Astrocyte (in vitro differentiated cells and primary cell): Measurements from ENCODE around the gene ZNF440. TPM values are rescaled to one million over a fixed set of nuclear protein-coding genes. Genes with fewer than 3 reads are reported as not detected.
"Not testable (repeated sequence)": the region's sequence is repeated elsewhere in the genome, so short reads cannot be mapped to it uniquely, and the experiment has no call there.

Experiments used
- DNase-seq: peaks from one replicate; pipeline ENCODE4 v3.0.0-alpha.2; 2010; ENCODE audit warnings: low read depth
- FAIRE-seq: peaks from 2 replicates; lab custom pipeline; 2011; peaks lifted over from hg19 to GRCh38; lab: Jason Lieb, UNC
- H2AFZ ChIP-seq: 2 replicates; pipeline ENCODE4 v1.6.0; 2012; ENCODE audit warnings: low read depth, low read length, inconsistent platforms
- H3K27ac ChIP-seq: 2 replicates; pipeline ENCODE4 v1.5.1; 2011; ENCODE audit warnings: low read depth, low read length, inconsistent platforms
- H3K27me3 ChIP-seq: 2 replicates; pipeline ENCODE4 v1.6.0; 2011; ENCODE audit warnings: low read length, inconsistent platforms; ENCODE audit not compliant: insufficient read depth
- H3K36me3 ChIP-seq: 2 replicates; pipeline ENCODE4 v1.5.1; 2011; ENCODE audit warnings: low read length, inconsistent platforms; ENCODE audit not compliant: insufficient read depth
- H3K4me1 ChIP-seq: 2 replicates; pipeline ENCODE4 v1.5.1; 2011; ENCODE audit warnings: low read length, inconsistent platforms; ENCODE audit not compliant: insufficient read depth
- H3K4me2 ChIP-seq: 2 replicates; pipeline ENCODE4 v1.6.0; 2012; ENCODE audit warnings: low read length, inconsistent platforms
- H3K4me3 ChIP-seq: 2 replicates; pipeline ENCODE4 v1.5.1; 2011; ENCODE audit warnings: low read depth, mild to moderate bottlenecking, low read length, inconsistent platforms; ENCODE audit not compliant: insufficient read depth
- H3K79me2 ChIP-seq: 2 replicates; pipeline ENCODE4 v1.6.0; 2012; ENCODE audit warnings: mild to moderate bottlenecking, low read length, inconsistent platforms; ENCODE audit not compliant: insufficient read depth
- H3K9ac ChIP-seq: 2 replicates; pipeline ENCODE4 v1.6.0; 2012; ENCODE audit warnings: mild to moderate bottlenecking, low read length, inconsistent platforms
- H3K9me3 ChIP-seq: 2 replicates; pipeline ENCODE4 v1.5.1; 2012; ENCODE audit warnings: low read depth, mild to moderate bottlenecking, low read length, inconsistent platforms; ENCODE audit not compliant: insufficient read depth
- H4K20me1 ChIP-seq: 2 replicates; pipeline ENCODE4 v1.6.0; 2012; ENCODE audit warnings: low read length, inconsistent platforms; ENCODE audit not compliant: insufficient read depth
- H3K27ac Mint-ChIP-seq: one replicate; pipeline ENCODE4 v1.8.0; 2021; ENCODE audit warnings: mild to moderate bottlenecking, mixed read lengths; ENCODE audit not compliant: unreplicated experiment
- H3K27me3 Mint-ChIP-seq: one replicate; pipeline ENCODE4 v1.8.0; 2021; ENCODE audit warnings: low read depth, mixed read lengths; ENCODE audit not compliant: unreplicated experiment
- H3K36me3 Mint-ChIP-seq: one replicate; pipeline ENCODE4 v1.8.0; 2021; ENCODE audit warnings: low read depth, mixed read lengths; ENCODE audit not compliant: unreplicated experiment
- H3K4me1 Mint-ChIP-seq: one replicate; pipeline ENCODE4 v1.8.0; 2021; ENCODE audit warnings: low read depth, mixed read lengths; ENCODE audit not compliant: unreplicated experiment
- H3K4me3 Mint-ChIP-seq: one replicate; pipeline ENCODE4 v1.8.0; 2021; ENCODE audit warnings: mild to moderate bottlenecking, moderate library complexity, mixed read lengths; ENCODE audit not compliant: unreplicated experiment
- H3K9me3 Mint-ChIP-seq: one replicate; pipeline ENCODE4 v1.8.0; 2021; ENCODE audit warnings: mild to moderate bottlenecking, mixed read lengths; ENCODE audit not compliant: unreplicated experiment
- CTCF ChIP-seq: IDR thresholded peaks from 2 replicates; pipeline ENCODE4 v1.5.1; 2011; ENCODE audit warnings: low read depth, mild to moderate bottlenecking, inconsistent platforms, low read length, moderate library complexity; ENCODE audit not compliant: insufficient read depth
- EZH2 ChIP-seq: IDR thresholded peaks from 2 replicates; pipeline ENCODE4 v1.6.1; 2012; ENCODE audit warnings: mild to moderate bottlenecking, low read length, inconsistent platforms; ENCODE audit not compliant: insufficient read depth
- total RNA-seq: library from RNA; stranded (reverse); gene quantifications from 2 replicates; pipeline ENCODE4 v1.2.1, GENCODE V29; 2021

The ZNF440 gene
- total RNA-seq, 1 donor from 2014 or later: not detected

- no peak overlapping the region for H3K27ac Mint-ChIP-seq
- H3K79me2 ChIP-seq: no peaks in the 10 kb centered on the region
- H3K27me3 ChIP-seq: no peaks in the 10 kb centered on the region
- H3K36me3 ChIP-seq: peaks cover 9% of the 10 kb centered on the region
- no peak overlapping the region for H3K4me3 ChIP-seq
- no peak overlapping the region for H3K27ac ChIP-seq
- no peaks in the 10 kb centered on the region for H4K20me1 ChIP-seq
- TF ChIP-seq CTCF (no peak), EZH2 (no peak)
- no peaks in the 10 kb centered on the region for H3K36me3 Mint-ChIP-seq
- H3K4me1 ChIP-seq: no peaks in the 10 kb centered on the region
- FAIRE-seq (no peak), DNase-seq (no peak)
- no peaks in the 10 kb centered on the region for H3K27me3 Mint-ChIP-seq
- peaks cover 9% of the 10 kb centered on the region for H3K9me3 Mint-ChIP-seq
- no peak overlapping the region for H3K4me3 Mint-ChIP-seq
- H2AFZ ChIP-seq: no peak overlapping the region
- no peaks in the 10 kb centered on the region for H3K4me1 Mint-ChIP-seq
- no peak overlapping the region for H3K9ac ChIP-seq
- H3K4me2 ChIP-seq: no peak overlapping the region
- peaks cover 54% of the 10 kb centered on the region for H3K9me3 ChIP-seq
Measured at GRCh38 chr19:11868188-11868587, 54.1 kb downstream of the ZNF440 start.

GRCh38 chr19:11872624-11873023 is 58.6 kb downstream of the ZNF440 start:
- no peak for DNase-seq
- H3K4me1 ChIP-seq: no peaks in the 10 kb centered on the region
- H3K36me3 Mint-ChIP-seq: no peaks in the 10 kb centered on the region
- no peak overlapping the region for H3K27ac Mint-ChIP-seq
- H3K9me3 Mint-ChIP-seq: peaks cover 9% of the 10 kb centered on the region
- H2AFZ ChIP-seq: no peak overlapping the region
- no peaks in the 10 kb centered on the region for H3K4me1 Mint-ChIP-seq
- H3K27me3 ChIP-seq: no peaks in the 10 kb centered on the region
- no peaks in the 10 kb centered on the region for H3K27me3 Mint-ChIP-seq
- H4K20me1 ChIP-seq: no peaks in the 10 kb centered on the region
- no peak overlapping the region for H3K9ac ChIP-seq
- no peak overlapping the region for H3K27ac ChIP-seq
- H3K36me3 ChIP-seq: peaks cover 5% of the 10 kb centered on the region
- no peak for FAIRE-seq
- H3K4me3 ChIP-seq: no peak overlapping the region
- no peak overlapping the region for H3K4me3 Mint-ChIP-seq
- H3K9me3 ChIP-seq: peaks cover 41% of the 10 kb centered on the region
- H3K4me2 ChIP-seq: no peak overlapping the region
- TF ChIP-seq CTCF: no peak
- TF ChIP-seq EZH2: no peak
- H3K79me2 ChIP-seq: no peaks in the 10 kb centered on the region

- no peak overlapping the region for H3K27ac Mint-ChIP-seq
- H3K4me3 Mint-ChIP-seq: no peak overlapping the region
- H3K27me3 ChIP-seq: no peaks in the 10 kb centered on the region
Measured at GRCh38 chr19:11873762-11874161, 59.7 kb downstream of the ZNF440 start.

GRCh38 chr19:11879687-11880266 is 65.7 kb downstream of the ZNF440 start:
- H3K9me3 ChIP-seq, FAIRE-seq, H3K27ac Mint-ChIP-seq, H3K27ac ChIP-seq, H3K4me2 ChIP-seq, H3K4me3 Mint-ChIP-seq, H3K27me3 ChIP-seq, H3K36me3 Mint-ChIP-seq, H2AFZ ChIP-seq, H3K79me2 ChIP-seq, H3K27me3 Mint-ChIP-seq, DNase-seq, H3K9ac ChIP-seq, H3K4me1 ChIP-seq, H3K4me3 ChIP-seq, H4K20me1 ChIP-seq, H3K4me1 Mint-ChIP-seq, H3K36me3 ChIP-seq: not testable (repeated sequence)
- peaks cover 16% of the 10 kb centered on the region for H3K9me3 Mint-ChIP-seq

More at GRCh38 chr19:11873762-11874161, 59.7 kb downstream of the ZNF440 start:
- FAIRE-seq (no peak), DNase-seq (no peak)
- Histone ChIP-seq H3K27ac (no peak overlapping the region), H2AFZ (no peak overlapping the region), H4K20me1 (no peaks in the 10 kb centered on the region), H3K36me3 (no peaks in the 10 kb centered on the region), H3K9ac (no peak overlapping the region), H3K79me2 (no peaks in the 10 kb centered on the region), H3K4me2 (no peak overlapping the region), H3K4me1 (no peaks in the 10 kb centered on the region), H3K9me3 (peaks cover 30% of the 10 kb centered on the region), H3K4me3 (no peak overlapping the region)
- TF ChIP-seq CTCF: no peak
- Mint-ChIP-seq H3K4me1 (no peaks in the 10 kb centered on the region), H3K9me3 (peaks cover 13% of the 10 kb centered on the region), H3K27me3 (no peaks in the 10 kb centered on the region), H3K36me3 (no peaks in the 10 kb centered on the region)
